Activated T-helper 1 cell treated with Interleukin-2 at 50 U/mL for 16 hours (primary cell): ENCODE data around the gene TAPBPL.
"Not testable (repeated sequence)": the region's sequence is repeated elsewhere in the genome, so short reads cannot be mapped to it uniquely, and the experiment has no call there.

Experiments used
- DNase-seq: peaks from one replicate; pipeline ENCODE4 v3.0.0-alpha.2; 2020; ENCODE audit warnings: low read depth

TAPBPL gene

DNA sequence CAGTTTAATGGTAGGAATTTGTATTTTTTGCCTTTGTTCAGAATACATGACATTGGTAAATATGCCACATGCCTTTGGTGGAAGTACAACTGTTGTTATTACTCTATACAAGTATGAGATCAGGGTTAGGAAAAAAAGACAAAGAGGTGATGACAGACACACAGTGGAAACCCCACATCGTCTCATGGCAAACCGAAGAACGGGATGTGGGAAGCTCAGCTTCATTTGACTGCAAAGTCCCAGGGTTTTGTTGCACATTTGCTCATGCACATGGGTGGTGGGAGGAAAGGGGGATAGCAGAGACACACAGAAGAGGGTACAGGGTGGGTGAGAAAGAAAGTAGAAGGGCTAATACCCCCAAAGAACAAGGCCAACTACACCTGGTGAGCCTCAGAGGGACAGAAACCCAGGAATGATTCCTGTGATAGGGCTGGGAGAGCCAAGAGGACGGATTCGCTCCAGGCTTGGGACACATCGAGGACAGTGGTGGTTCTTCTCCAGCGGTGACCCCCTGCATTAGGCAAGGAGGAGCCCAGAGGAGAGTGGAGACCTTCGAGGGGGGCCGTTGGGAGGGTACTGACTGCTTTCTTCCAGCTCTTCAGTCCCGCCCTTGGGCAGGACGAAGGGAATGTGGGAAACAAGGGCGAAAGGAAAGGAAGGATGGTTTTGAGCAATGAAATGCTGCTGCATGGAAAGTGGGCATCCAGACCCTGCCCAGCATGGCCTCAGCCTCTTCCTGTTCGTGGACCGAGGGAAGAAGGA, 10.6 kb downstream of the TAPBPL start:
- DNase-seq = no peak

DNA sequence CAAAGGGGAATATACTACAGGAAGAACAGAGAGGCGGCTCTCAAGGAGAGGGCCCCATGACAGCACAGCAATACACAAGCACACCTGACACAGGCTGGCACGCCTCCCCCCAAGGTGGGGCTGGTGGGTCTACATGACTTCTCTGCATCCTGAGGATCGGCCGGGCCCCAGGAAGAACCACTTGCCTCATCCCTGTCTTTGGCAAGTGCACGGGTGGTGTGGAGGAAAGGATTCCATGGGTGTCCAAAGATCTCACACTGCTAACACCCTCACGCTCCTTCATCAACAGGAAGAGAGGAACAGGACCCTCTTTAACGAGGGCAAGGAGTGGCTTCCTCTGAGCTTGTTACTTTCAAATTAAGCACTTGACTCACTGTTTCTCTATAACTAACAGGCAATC, 11.4 kb downstream of the TAPBPL start:
- DNase-seq = no peak

DNA sequence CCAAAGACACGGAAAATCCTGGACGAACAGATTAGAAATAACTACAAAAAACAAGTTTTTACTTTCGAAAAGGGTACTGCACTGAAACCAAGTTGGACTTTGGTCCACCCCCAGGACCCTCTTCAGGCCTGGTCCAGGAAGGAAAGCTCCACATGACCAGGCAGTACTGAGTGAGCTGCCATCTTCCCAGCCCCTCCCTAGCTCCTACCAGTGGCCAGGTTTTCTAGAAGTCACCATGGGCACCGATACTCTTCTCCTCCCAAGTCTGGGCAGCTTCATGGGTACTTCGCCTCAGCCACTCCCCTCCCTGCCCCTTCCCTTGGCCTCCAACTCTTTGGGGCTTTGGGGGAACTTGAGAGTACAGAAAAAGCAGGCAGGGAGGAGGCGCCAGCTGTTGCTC, 12.0 kb downstream of the TAPBPL start:
- no peak for DNase-seq

DNA sequence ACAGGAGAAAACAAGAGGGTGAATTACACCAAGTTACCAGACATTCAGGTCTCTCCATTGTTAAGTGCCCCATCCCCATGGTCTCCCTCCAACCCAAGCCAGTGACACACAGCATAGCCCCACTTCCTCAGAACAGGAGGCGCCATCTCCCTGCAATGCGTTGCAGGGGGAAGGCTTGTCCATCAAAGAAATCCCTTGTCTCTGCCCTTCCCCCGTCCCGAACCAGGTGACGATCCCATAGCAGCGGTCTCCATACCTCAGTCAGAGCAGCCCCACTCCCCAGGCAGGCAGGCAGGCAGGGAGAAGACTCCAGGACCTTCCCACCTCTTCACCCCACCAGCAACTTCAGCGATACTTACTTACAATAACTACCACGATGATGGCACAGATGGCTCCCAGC, 12.7 kb downstream of the TAPBPL start:
- DNase-seq = no peak

DNA sequence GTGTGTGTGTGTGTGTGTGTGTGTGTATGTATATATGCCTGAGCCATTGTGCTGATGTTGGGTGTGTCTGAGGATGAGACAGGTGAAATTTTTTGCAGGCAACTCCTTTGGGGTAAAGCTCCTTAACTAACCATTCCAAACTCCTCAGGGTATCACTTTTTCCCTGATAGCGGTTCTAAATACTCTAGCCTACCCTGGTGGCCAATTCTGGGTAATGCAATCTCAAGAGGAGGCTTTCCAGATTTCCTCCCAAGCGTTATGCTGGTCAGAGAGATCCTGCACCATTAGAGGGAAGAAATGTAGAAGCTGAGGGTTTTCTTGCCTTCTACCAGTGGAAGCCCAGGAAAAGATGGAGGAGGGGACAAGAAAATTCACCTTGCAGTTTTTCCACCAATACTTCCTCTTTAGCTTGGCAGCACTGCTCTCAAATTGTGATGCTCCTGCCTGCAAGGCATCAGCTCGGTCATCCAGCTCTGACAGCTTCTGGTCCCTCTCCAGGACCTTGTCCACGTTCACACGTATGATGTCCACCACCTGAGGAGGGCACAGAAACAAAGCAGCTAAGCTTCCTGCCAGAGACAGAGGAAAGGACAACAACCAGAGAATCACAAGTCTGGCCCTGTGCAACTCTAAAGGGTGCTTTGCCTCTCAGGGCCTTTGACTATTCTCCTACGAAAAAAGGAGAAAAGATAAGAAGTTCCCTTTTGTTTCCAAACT, 13.8 kb downstream of the TAPBPL start:
- DNase-seq = no peak

DNA sequence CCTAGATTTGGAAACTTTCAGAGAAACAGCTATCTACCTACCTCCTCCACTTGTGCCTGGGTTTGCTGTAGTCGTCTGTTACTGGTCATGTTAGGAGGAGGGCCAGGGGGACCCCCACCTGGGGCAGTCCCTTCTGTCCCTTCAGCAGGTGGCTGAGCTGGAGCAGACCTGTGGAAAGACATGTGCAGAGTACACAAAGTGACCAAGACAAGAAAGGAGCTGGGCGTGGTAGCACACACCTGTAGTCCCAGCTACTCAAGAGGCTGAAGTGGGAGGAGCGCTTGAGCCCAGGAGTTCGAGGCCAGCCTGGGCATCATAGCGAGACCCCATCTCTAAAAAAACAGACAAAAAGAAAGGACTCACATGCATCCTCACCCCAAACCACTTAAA, 14.3 kb downstream of the TAPBPL start:
- DNase-seq = no peak

DNA sequence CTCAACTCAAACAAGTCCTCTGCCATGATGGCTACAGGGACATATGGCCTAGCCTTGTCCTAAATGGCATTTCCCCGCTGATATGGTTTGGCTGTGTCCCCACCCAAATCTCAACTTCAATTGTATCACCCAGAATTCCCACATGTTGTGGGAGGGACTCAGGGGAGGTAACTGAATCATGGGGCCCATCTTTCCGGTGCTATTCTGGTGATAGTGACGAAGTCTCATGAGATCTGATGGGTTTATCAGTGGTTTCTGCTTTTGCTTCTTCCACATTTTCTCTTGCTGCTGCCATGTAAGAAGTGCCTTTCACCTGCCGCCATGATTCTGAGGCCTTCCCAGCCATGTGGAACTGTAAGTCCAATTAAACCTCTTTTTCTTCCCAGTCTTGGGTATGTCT, 14.9 kb downstream of the TAPBPL start:
- DNase-seq = not testable (repeated sequence)

DNA sequence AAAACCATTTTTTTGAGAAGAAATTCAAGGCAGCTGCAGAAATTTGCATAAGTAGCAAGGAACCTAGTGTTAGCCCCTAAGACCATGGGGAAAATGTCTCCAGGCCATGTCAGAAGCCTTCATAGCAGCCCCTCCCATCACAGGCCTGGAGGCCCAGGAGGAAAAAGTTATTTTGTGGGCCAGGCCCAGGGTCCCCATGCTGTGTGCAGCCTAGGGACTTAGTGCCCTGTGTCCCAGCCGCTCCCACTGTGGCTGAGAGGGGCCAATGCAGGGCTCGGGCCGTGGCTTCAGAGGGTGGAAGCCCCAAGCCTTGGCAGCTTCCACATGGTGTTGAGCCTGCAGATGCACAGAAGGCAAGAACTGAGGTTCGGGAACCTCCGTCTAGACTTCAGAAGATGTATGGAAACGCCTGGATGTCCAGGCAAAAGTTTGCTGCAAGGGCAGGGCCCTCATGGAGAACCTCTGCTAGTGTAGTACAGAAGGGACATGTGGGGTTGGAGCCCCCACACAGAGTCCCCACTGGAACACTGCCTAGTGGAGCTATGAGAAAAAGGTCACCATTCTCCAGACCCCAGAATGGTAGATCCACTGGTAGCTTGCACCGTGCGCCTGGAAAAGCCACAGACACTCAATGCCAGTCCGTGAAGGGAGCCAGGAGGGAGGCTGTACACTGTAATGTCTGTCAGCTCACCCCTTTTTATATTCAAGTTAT, 15.9 kb downstream of the TAPBPL start:
- not testable (repeated sequence) for DNase-seq

DNA sequence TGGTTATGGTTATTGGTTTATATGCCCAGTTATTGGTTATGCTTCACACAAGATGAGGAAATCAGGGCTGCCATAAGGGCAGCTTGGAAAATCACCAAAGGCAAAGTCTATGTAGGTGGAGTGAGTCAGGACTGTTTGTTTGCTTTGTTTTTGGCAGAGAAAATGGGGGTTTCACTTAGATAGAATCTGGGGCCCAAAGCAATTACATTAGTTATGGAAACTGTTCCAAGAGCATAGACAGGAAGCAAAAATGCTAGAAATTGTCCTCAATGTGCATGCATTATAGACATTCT, 16.4 kb downstream of the TAPBPL start:
- DNase-seq = no peak

DNA sequence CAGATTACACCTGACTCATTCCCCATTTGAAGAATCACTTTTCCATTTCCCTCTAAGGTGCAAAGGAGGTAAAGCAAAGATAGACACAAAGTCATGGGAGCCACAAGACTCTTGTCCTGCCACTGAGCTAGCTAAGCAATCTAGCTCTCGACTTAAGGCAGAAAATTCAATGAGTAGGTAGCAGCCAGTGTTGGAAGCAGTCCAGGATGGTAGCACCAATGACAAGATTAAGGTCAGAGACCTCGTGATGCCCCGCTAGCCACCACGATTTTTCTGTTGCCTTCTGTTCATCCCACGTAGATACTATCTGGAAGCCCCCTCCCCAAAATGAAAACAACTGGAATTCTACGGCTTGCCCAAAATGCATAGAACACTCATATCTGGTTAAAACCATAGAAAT, 17.2 kb downstream of the TAPBPL start:
- no peak for DNase-seq

DNA sequence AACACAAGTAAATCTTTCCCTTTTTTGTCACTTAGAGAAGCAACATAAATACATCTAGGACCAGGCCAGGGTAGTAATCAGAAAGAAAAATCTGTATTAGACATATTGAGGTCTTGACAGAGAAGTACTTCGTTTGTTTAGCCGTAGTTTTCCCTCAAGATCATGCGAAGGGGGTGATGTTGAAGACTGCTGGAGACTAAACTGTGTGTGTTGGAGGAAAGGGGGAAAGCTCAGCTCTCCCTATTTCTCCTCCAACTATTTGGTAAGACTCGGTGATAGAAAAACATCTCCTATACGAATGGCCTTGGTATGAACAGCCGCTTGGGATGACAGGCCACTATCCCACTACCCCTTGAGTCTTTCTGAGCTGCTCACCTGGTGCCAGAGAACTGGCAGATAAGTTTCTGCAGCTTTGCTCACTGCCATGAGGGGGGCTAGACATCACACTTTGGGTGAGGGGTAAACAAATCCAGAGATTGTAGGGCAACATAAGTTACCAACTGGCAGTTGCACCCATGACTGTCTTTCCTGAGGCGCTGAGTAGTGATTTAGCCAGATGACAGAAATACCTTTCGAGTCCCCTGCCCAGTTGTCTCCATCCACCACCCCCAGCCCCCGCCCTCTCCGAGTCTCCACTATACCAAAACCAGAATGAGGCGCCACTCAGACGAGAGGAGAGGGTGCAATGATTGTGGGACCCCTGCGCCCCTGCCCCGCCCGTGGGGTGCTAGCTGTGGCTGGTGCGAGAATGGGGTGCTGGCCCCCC, 17.9 kb downstream of the TAPBPL start:
- no peak for DNase-seq

DNA sequence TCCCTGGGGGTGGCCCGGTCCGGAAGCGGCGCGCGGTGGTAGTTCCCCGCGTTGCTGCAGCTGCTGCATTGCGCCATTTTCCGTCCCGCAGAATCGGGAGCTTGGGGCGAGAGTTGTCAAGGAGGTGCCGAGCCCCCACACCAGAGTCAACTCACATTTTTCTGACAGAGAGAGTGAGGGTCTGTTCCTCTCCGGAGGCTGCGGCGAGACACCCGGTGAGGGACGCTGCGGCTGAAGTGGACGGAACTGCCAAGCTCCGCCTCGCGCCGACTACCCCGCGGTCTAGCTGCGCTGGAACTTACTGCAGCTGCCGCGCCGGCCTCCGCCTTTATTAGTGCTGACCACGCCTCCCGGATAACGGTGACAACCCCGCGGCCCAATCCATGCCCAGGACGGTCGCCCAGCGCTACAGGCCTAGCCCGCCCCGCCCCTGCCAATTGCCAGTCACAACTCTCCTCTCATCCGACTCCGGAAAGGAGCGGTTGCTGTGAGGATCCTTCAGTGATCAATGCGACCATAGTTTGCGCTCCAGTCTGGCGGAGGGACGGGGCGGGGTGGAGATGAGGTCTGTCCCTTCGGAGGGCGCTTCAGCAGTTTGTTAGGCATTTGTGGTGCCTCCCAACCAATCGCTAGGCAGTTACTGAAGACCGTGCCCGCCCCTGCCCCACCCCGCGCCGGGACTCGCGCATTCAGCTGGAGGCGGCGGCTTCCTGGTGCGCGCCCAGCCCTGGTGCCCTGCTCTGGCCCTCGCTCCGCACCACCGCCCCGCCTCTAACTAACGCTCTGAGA, 18.7 kb downstream of the TAPBPL start, which contains the start of gene VAMP1:
Gene VAMP1 (minus strand): TSS at position 303 of the 789 bp plus-strand sequence. CDS start 146 bp downstream, at position 157.
- peak; percentile 95 for DNase-seq

DNA sequence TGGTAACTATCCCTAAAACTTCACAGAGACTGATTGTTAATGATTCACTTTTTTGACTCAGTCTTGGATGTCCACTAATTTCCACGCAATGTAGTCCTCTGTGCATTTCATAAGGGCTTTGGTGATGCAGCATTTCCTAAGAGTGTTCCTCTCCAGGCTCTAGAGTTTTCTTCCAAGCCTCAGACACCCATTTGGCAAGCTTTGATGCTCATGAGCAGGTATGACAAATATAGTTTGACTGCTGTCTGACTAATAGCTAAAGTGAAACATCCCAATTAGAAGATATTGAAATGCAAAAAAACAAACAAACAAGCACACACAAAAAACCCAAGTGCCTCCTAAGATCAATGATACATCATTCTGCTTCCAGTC, 20.1 kb downstream of the TAPBPL start:
- no peak for DNase-seq

DNA sequence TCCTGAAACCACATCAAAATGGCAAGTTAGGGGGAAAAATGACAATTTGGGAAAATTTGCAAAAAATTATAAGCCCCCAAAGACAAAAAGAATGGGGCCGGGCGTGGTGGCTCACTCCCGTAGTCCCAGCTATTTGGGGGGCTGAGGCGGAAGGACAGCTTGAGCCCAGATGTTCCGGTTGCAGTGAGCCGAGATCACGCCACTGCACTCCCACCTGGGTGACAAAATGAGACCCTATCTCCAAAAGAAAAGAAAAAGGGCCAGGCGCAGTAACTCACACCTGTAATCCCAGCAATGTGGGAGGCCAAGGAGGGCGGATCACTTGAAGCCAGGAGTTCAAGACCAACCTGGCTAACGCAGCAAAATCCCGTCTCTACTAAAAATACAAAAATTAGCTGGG, 20.6 kb downstream of the TAPBPL start:
- no peak for DNase-seq

DNA sequence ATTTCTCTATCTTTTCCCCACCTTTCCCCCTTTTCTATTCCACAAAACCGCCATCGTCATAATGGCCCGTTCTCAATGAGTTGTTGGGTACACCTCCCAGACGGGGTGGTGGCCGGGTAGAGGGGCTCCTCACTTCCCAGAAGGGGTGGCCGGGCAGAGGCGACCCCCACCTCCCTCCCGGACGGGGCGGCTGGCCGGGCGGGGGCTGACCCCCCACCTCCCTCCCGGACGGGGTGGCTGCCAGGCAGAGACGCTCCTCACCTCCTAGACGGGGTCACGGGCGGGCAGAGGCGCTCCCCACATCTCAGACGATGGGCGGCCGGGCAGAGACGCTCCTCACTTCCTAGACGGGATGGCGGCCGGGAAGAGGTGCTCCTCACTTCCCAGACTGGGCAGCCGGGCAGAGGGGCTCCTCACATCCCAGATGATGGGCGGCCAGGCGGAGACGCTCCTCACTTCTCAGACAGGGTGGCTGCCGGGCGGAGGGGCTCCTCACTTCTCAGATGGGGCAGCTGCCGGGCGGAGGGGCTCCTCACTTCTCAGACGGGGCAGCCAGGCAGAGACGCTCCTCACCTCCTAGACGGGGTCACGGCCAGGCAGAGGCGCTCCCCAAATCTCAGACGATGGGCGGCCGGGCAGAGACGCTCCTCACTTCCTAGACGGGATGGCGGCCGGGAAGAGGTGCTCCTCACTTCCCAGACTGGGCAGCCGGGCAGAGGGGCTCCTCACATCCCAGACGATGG, 23.6 kb downstream of the TAPBPL start:
- DNase-seq = not testable (repeated sequence)

DNA sequence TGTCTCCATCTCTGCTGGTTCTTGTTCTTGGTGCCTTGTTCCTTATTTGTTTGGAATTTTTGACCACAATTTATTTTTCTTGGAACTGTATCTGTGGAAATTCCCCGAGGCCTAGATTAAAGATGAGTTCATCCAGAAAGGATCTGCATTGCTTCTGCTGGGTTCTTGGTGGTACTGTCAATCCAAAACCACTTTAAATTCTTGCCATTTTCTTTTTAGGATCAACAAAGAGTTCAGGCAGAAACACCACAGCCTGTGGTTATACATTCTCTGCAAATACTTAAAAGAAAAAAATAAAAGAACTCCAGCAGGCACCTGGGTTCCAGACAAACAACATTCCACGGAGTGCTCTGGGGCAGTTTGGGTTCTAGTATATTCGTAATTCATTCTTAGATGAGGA, 24.6 kb downstream of the TAPBPL start:
- no peak for DNase-seq

DNA sequence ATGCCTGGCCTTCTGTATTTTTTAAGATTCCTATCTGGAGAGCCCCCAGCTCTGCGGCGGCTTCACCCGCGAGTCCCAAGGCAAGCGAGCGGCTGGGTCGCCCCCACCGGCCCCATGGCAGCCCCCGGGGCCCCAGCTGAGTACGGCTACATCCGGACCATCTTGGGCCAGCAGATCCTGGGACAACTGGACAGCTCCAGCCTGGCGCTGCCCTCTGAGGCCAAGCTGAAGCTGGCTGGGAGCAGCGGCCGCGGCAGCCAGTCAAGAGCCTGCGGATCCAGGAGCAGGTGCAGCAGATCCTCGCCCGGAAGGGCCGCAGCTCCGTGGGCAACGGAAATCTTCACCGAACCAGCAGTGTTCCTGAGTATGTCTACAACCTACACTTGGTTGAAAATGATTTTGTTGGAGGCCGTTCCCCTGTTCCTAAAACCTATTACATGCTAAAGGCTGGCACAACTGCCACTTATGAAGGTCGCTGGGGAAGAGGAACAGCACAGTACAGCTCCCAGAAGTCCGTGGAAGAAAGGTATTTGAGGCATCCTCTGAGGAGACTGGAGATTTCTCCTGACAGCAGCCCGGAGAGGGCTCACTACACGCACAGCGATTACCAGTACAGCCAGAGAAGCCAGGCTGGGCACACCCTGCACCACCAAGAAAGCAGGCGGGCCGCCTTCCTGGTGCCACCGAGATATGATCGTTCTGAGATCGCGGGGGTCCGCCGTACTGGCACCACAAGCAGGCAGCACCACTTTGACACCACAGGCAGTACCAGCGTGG, 25.9 kb downstream of the TAPBPL start:
- not testable (repeated sequence) for DNase-seq

DNA sequence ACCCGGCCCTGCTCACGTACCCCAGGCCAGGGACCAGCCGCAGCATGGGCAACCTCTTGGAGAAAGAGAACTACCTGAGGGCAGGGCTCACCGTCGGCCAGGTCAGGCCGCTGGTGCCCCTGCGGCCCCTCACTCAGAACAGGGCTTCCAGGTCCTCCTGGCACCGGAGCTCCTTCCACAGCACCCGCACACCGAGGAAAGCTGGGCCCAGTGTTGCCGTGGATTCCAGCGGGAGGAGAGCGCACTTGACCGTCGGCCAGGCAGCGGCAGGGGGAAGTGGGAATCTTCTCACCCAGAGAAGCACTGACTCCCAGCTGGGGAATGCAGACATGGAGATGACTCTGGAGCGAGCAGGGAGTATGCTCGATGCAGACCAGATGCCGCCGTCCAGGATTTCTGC, 26.6 kb downstream of the TAPBPL start:
- no peak for DNase-seq

DNA sequence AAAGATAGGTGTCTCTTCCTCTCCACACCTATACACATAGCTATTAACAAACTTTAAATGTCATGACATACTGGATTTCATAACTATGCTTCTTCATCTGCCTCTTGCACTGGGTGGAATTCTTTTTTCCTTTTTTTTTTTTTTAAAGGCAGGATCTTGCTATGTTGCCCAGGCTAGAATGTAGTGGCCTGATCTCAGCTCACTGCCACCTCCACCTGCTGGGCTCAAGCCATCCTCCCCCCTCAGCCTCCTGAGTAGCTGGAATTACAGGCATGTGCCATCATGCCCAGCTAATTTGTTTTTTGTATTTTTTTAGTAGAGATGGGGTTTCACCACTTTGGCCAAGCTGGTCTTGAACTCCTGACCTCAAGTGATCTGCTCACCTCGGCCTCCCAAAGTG, 36.4 kb downstream of the TAPBPL start:
- DNase-seq = no peak

DNA sequence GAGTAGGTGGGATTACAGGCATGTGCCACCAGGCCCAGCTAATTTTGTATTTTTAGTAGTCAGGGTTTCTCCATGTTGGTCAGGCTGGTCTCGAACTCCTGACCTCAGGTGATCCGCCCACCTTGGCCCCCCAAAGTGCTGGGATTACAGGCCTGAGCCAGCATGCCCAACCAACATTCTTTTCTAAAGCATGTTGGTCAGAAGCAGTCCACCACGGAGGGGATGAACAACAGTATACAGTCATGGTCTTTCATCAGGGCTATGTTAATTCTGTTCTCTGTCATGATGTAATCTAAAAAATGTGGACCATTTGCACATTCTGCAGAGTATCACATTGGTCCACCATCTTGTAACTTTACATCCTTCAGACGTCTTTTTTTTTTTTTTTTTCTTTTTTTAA, 37.6 kb downstream of the TAPBPL start:
- no peak for DNase-seq
